Loucy (cell line): ENCODE results near the gene AKIP1.
A peak's percentile ranks its signal among the peaks of the same experiment; 100 is the strongest.

Source experiments
- H2AFZ ChIP-seq: fragments of 200-600 bp; sonication (generic); 2 replicates; pipeline ENCODE4 v1.6.0; 2016; ENCODE audit warnings: antibody characterized with exemption, mild to moderate bottlenecking, low read length, moderate library complexity
- H3F3A ChIP-seq: fragments of 200-600 bp; 2 replicates; pipeline ENCODE4 v1.6.0; 2016; ENCODE audit warnings: antibody characterized with exemption, low read depth, mild to moderate bottlenecking
- H3K27me3 ChIP-seq: fragments of 200-600 bp; sonication (generic); 2 replicates; pipeline ENCODE4 v1.6.1; 2014; ENCODE audit warnings: low read length, mild to moderate bottlenecking; ENCODE audit not compliant: insufficient read depth, poor library complexity, severe bottlenecking
- H3K36me3 ChIP-seq: fragments of 200-600 bp; sonication (generic); 2 replicates; pipeline ENCODE4 v1.6.1; 2016; ENCODE audit warnings: low read length; ENCODE audit not compliant: insufficient read depth
- H3K4me1 ChIP-seq: fragments of 200-600 bp; sonication (generic); 2 replicates; pipeline ENCODE4 v1.5.1; 2014; ENCODE audit warnings: low read length, mild to moderate bottlenecking; ENCODE audit not compliant: insufficient read depth, poor library complexity, severe bottlenecking
- H3K4me2 ChIP-seq: fragments of 200-600 bp; sonication (generic); 2 replicates; pipeline ENCODE4 v1.6.0; 2014; ENCODE audit warnings: antibody characterized with exemption, low read length, low read depth, mild to moderate bottlenecking; ENCODE audit not compliant: poor library complexity, severe bottlenecking
- H3K4me3 ChIP-seq: fragments of 200-600 bp; sonication (generic); 2 replicates; pipeline ENCODE4 v1.5.1; 2014; ENCODE audit warnings: low read length, mild to moderate bottlenecking, mixed read lengths; ENCODE audit not compliant: poor library complexity, severe bottlenecking
- H3K79me2 ChIP-seq: fragments of 200-600 bp; sonication (generic); 2 replicates; pipeline ENCODE4 v1.6.1; 2014; ENCODE audit warnings: low read length; ENCODE audit not compliant: insufficient read depth
- H3K9ac ChIP-seq: fragments of 200-600 bp; sonication (generic); 2 replicates; pipeline ENCODE4 v1.6.0; 2014; ENCODE audit warnings: mild to moderate bottlenecking, low read depth, low read length, moderate library complexity; ENCODE audit not compliant: poor library complexity, severe bottlenecking
- H3K9me2 ChIP-seq: fragments of 200-600 bp; sonication (generic); replicated peaks from 2 replicates; pipeline ENCODE4 v1.6.1; 2016; ENCODE audit warnings: low read depth, low read length, mixed read lengths
- H3K9me3 ChIP-seq: fragments of 200-600 bp; sonication (generic); 2 replicates; pipeline ENCODE4 v1.6.1; 2014; ENCODE audit warnings: mild to moderate bottlenecking, antibody characterized with exemption, low read length, low read depth; ENCODE audit not compliant: insufficient read depth
- H4K20me1 ChIP-seq: fragments of 200-600 bp; sonication (generic); 2 replicates; pipeline ENCODE4 v1.6.0; 2014; ENCODE audit warnings: antibody characterized with exemption, low read length, mild to moderate bottlenecking; ENCODE audit not compliant: insufficient read depth, poor library complexity, severe bottlenecking
- EZH2phosphoT487 ChIP-seq: fragments of 200-600 bp; IDR thresholded peaks from 2 replicates; pipeline ENCODE4 v1.6.1; 2018; ENCODE audit warnings: antibody characterized with exemption, mild to moderate bottlenecking, moderate library complexity, borderline replicate concordance
- TF ChIP-seq, protein P1 (sequence below): fragments of 200-600 bp; sonication (generic); conservative IDR thresholded peaks from 2 replicates; pipeline ENCODE4 v1.5.1; 2014; ENCODE audit warnings: mild to moderate bottlenecking, antibody characterized with exemption, low read length

AKIP1 gene

GRCh38 chr11:8911029-8911823 lies at the start of gene AKIP1:
Gene AKIP1 (plus strand): TSS chr11:8911189. CDS start chr11:8911450, 261 bp downstream.
- Histone ChIP-seq H3K9me3 (no peaks in the 10 kb centered on the region), H3K4me1 (peaks cover 24% of the 10 kb centered on the region), H3K36me3 (no peaks in the 10 kb centered on the region; the same call in 1 of the 2 replicates), H3K9me2 (no peaks in the 10 kb centered on the region), H2AFZ (peak within 1 kb of the TSS; percentile 98), H4K20me1 (peaks cover 4% of the 10 kb centered on the region), H3K79me2 (peaks cover 22% of the 10 kb centered on the region), H3F3A (no peaks in the 10 kb centered on the region), H3K4me2 (peak within 1 kb of the TSS; percentile 87), H3K9ac (peak within 1 kb of the TSS; percentile 97), H3K27me3 (no peaks in the 10 kb centered on the region), H3K4me3 (peak within 1 kb of the TSS; percentile 100)
- TF ChIP-seq, protein P1, sequence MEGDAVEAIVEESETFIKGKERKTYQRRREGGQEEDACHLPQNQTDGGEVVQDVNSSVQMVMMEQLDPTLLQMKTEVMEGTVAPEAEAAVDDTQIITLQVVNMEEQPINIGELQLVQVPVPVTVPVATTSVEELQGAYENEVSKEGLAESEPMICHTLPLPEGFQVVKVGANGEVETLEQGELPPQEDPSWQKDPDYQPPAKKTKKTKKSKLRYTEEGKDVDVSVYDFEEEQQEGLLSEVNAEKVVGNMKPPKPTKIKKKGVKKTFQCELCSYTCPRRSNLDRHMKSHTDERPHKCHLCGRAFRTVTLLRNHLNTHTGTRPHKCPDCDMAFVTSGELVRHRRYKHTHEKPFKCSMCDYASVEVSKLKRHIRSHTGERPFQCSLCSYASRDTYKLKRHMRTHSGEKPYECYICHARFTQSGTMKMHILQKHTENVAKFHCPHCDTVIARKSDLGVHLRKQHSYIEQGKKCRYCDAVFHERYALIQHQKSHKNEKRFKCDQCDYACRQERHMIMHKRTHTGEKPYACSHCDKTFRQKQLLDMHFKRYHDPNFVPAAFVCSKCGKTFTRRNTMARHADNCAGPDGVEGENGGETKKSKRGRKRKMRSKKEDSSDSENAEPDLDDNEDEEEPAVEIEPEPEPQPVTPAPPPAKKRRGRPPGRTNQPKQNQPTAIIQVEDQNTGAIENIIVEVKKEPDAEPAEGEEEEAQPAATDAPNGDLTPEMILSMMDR: no peak
- TF ChIP-seq EZH2phosphoT487: no peak

- Histone ChIP-seq H4K20me1 (no peaks in the 10 kb centered on the region), H3K4me3 (no peak overlapping the region), H3K4me2 (no peak overlapping the region), H3K9me2 (no peaks in the 10 kb centered on the region), H3K27me3 (no peaks in the 10 kb centered on the region), H3K79me2 (no peaks in the 10 kb centered on the region), H3K9me3 (no peaks in the 10 kb centered on the region), H2AFZ (no peak overlapping the region), H3K4me1 (no peaks in the 10 kb centered on the region), H3K9ac (no peak overlapping the region), H3K36me3 (no peaks in the 10 kb centered on the region), H3F3A (no peaks in the 10 kb centered on the region)
- TF ChIP-seq, protein P1: no peak
- TF ChIP-seq EZH2phosphoT487: no peak
Observed at GRCh38 chr11:8863838-8864237, 47.2 kb upstream of the AKIP1 start.

- Histone ChIP-seq H2AFZ (no peak overlapping the region), H3K27me3 (peaks cover 7% of the 10 kb centered on the region), H3K9ac (no peak overlapping the region), H3K4me1 (no peaks in the 10 kb centered on the region), H3F3A (no peaks in the 10 kb centered on the region), H3K36me3 (no peaks in the 10 kb centered on the region), H3K4me3 (no peak overlapping the region), H3K4me2 (no peak overlapping the region), H4K20me1 (no peaks in the 10 kb centered on the region), H3K9me2 (no peaks in the 10 kb centered on the region), H3K9me3 (no peaks in the 10 kb centered on the region), H3K79me2 (no peaks in the 10 kb centered on the region)
- TF ChIP-seq, protein P1: no peak
- TF ChIP-seq EZH2phosphoT487: no peak
Observed at GRCh38 chr11:8865304-8865703, 45.7 kb upstream of the AKIP1 start.
